Measurements from ENCODE around the gene OLFM2.

OLFM2 gene

GRCh38 chr19:9871626-9872338 lies 64.5 kb downstream of the OLFM2 start:
- no peak overlapping the region for H3K9ac ChIP-seq (ENCODE audit: low read length)
- H3K4me2 ChIP-seq (ENCODE audit: low read length): no peak overlapping the region
- no peaks in the 10 kb centered on the region for H3K9me3 ChIP-seq (ENCODE audit: insufficient read depth, low read length)
- no peak overlapping the region for H3K27ac ChIP-seq (ENCODE audit: low read length)
- peaks cover 2% of the 10 kb centered on the region; the same call in 1 of the 2 replicates for H3K4me1 ChIP-seq (ENCODE audit: low read length)
- H4K20me1 ChIP-seq (ENCODE audit: insufficient read depth, low read length): no peaks in the 10 kb centered on the region
- H2AFZ ChIP-seq (ENCODE audit: low read depth, low read length): no peak overlapping the region
- no peak overlapping the region for H3K4me3 ChIP-seq (ENCODE audit: low read length)
- peaks cover 26% of the 10 kb centered on the region for H3K27me3 ChIP-seq (ENCODE audit: low read depth, low read length)
- no peak for TF ChIP-seq EZH2phosphoT487 (IDR thresholded peaks at IDR 0.05; ENCODE audit: low read depth)
- TF ChIP-seq, protein P1, sequence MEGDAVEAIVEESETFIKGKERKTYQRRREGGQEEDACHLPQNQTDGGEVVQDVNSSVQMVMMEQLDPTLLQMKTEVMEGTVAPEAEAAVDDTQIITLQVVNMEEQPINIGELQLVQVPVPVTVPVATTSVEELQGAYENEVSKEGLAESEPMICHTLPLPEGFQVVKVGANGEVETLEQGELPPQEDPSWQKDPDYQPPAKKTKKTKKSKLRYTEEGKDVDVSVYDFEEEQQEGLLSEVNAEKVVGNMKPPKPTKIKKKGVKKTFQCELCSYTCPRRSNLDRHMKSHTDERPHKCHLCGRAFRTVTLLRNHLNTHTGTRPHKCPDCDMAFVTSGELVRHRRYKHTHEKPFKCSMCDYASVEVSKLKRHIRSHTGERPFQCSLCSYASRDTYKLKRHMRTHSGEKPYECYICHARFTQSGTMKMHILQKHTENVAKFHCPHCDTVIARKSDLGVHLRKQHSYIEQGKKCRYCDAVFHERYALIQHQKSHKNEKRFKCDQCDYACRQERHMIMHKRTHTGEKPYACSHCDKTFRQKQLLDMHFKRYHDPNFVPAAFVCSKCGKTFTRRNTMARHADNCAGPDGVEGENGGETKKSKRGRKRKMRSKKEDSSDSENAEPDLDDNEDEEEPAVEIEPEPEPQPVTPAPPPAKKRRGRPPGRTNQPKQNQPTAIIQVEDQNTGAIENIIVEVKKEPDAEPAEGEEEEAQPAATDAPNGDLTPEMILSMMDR (IDR thresholded peaks at IDR 0.05; ENCODE audit: low read depth, low read length): no peak
- H3K79me2 ChIP-seq (ENCODE audit: low read length): no peaks in the 10 kb centered on the region
- no peaks in the 10 kb centered on the region for H3K36me3 ChIP-seq (replicated peaks; ENCODE audit: low read depth, low read length)

DNA sequence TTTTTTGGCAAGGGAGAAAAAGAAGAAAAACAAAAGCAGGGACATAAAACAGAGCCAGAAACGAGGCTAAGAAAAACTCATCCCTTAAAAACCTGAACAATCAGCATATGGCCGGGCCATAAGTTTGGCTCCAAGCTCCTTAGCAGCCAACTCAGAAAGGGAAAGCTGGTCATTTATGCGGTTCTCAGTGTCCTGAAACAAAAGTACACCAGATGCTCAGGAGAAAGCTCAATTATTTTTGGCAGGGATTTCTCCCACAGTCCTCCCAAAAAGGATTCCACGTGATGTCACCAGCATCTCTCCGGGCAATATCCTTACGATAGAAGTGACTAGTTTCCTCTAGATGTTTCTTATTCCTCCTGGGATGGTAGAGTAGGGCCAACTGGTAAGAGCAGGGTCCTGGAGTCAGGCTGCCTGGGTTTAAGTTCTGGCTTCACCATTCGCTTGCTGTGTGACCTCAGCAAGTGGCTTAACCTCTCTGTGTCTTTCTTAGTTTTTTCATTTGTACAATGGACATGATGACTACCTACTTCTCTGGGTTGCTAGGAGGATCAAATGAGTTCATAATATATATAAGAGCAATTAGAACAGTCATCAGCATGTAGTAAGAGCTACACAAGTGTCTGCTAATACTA lies 67.2 kb downstream of the OLFM2 start:
- Histone ChIP-seq H3K36me3 (replicated peaks; ENCODE audit: low read depth, low read length) (no peaks in the 10 kb centered on the region), H3K27ac (ENCODE audit: low read length) (no peak overlapping the region), H4K20me1 (ENCODE audit: insufficient read depth, low read length) (no peaks in the 10 kb centered on the region), H3K27me3 (ENCODE audit: low read depth, low read length) (peaks cover 22% of the 10 kb centered on the region), H3K9me3 (ENCODE audit: insufficient read depth, low read length) (no peaks in the 10 kb centered on the region), H3K4me1 (ENCODE audit: low read length) (peaks cover 12% of the 10 kb centered on the region), H3K4me2 (ENCODE audit: low read length) (no peak overlapping the region), H3K9ac (ENCODE audit: low read length) (no peak overlapping the region), H3K4me3 (ENCODE audit: low read length) (no peak overlapping the region), H2AFZ (ENCODE audit: low read depth, low read length) (no peak overlapping the region), H3K79me2 (ENCODE audit: low read length) (no peaks in the 10 kb centered on the region)
- TF ChIP-seq EZH2phosphoT487 (IDR thresholded peaks at IDR 0.05; ENCODE audit: low read depth): no peak
- TF ChIP-seq, protein P1 (IDR thresholded peaks at IDR 0.05; ENCODE audit: low read depth, low read length): no peak

- no peak overlapping the region for H3K27ac ChIP-seq (ENCODE audit: low read length)
Measured at GRCh38 chr19:9865732-9866501, 70.4 kb downstream of the OLFM2 start.

More at GRCh38 chr19:9865732-9866501, 70.4 kb downstream of the OLFM2 start:
- H3K9ac ChIP-seq (ENCODE audit: low read length): no peak overlapping the region
- peak overlapping the region; percentile 27; the same call in 1 of the 2 replicates for H3K4me2 ChIP-seq (ENCODE audit: low read length)
- TF ChIP-seq, protein P1 (IDR thresholded peaks at IDR 0.05; ENCODE audit: low read depth, low read length): no peak
- no peak for TF ChIP-seq EZH2phosphoT487 (IDR thresholded peaks at IDR 0.05; ENCODE audit: low read depth)
- no peak overlapping the region for H2AFZ ChIP-seq (ENCODE audit: low read depth, low read length)
- H3K9me3 ChIP-seq (ENCODE audit: insufficient read depth, low read length): no peaks in the 10 kb centered on the region
- peaks cover 16% of the 10 kb centered on the region for H3K4me1 ChIP-seq (ENCODE audit: low read length)
- H4K20me1 ChIP-seq (ENCODE audit: insufficient read depth, low read length): no peaks in the 10 kb centered on the region
- H3K27me3 ChIP-seq (ENCODE audit: low read depth, low read length): peaks cover 23% of the 10 kb centered on the region
- H3K79me2 ChIP-seq (ENCODE audit: low read length): no peaks in the 10 kb centered on the region
- H3K36me3 ChIP-seq (replicated peaks; ENCODE audit: low read depth, low read length): no peaks in the 10 kb centered on the region
- no peak overlapping the region for H3K4me3 ChIP-seq (ENCODE audit: low read length)
